Measurements from ENCODE around the gene CS. TPM values are rescaled to one million over a fixed set of nuclear protein-coding genes. Genes with fewer than 3 reads are reported as not detected.

Gene CS
- total RNA-seq, 1 experiment from 2014 or later: 250 TPM

- H4K5ac ChIP-seq (ENCODE audit: insufficient read length, low read depth, low read length): no peak overlapping the region
- no peak overlapping the region for H3K9ac ChIP-seq (ENCODE audit: extremely low read depth, insufficient read length, low read length)
Observed at GRCh38 chr12:56231184-56231582, 68.9 kb downstream of the CS start.

More at GRCh38 chr12:56231184-56231582, 68.9 kb downstream of the CS start:
- H3K9me3 Mint-ChIP-seq: no peaks in the 10 kb centered on the region
- Histone ChIP-seq H3K23ac (ENCODE audit: insufficient read length, low read depth, low read length) (no peak overlapping the region), H3K14ac (ENCODE audit: insufficient read depth, low read length) (no peak overlapping the region), H4K8ac (replicated peaks; ENCODE audit: insufficient read length, low read depth, low read length) (no peak overlapping the region), H3K27me3 (ENCODE audit: insufficient read depth, low read length) (no peaks in the 10 kb centered on the region), H2BK5ac (ENCODE audit: insufficient read length, low read length) (no peak overlapping the region), H3K27ac (ENCODE audit: insufficient read length, low read depth, low read length) (no peak overlapping the region), H4K91ac (ENCODE audit: insufficient read length, low read depth, low read length) (no peak overlapping the region), H2AFZ (ENCODE audit: low read length) (no peak overlapping the region), H3K23me2 (ENCODE audit: insufficient read length, low read depth, low read length, poor library complexity, severe bottlenecking) (no peaks in the 10 kb centered on the region), H4K20me1 (ENCODE audit: control insufficient read depth, insufficient read depth, insufficient read length) (peaks cover 1% of the 10 kb centered on the region), H2AK5ac (ENCODE audit: insufficient read length, low read length) (no peak overlapping the region), H3K18ac (ENCODE audit: insufficient read length, low read depth, low read length) (no peak overlapping the region), H3K4ac (ENCODE audit: low read depth, low read length) (no peak overlapping the region), H3K79me2 (ENCODE audit: insufficient read depth, low read length) (no peaks in the 10 kb centered on the region), H3K56ac (ENCODE audit: insufficient read length, low read depth, low read length) (no peak overlapping the region), H2BK15ac (ENCODE audit: low read depth, low read length) (no peak overlapping the region), H2BK20ac (ENCODE audit: low read depth, low read length, poor library complexity, severe bottlenecking) (no peak overlapping the region), H3K4me2 (ENCODE audit: insufficient read depth, insufficient read length, low read length) (no peak overlapping the region), H2BK120ac (ENCODE audit: low read depth, low read length, poor library complexity, severe bottlenecking) (no peak overlapping the region), H2BK12ac (ENCODE audit: insufficient read length, low read depth, low read length) (no peak overlapping the region), H3K9me3 (ENCODE audit: control insufficient read depth, low read depth, low read length) (no peaks in the 10 kb centered on the region), H3K4me1 (ENCODE audit: insufficient read depth, low read length) (no peaks in the 10 kb centered on the region), H3K79me1 (ENCODE audit: insufficient read depth, low read depth, low read length, poor library complexity, severe bottlenecking) (no peaks in the 10 kb centered on the region), H3T11ph (ENCODE audit: low read length) (no peak overlapping the region)
- peaks cover 11% of the 10 kb centered on the region for H3K27me3 Mint-ChIP-seq (ENCODE audit: low read depth)
- H3K27ac Mint-ChIP-seq: no peak overlapping the region
- no CpG with 5 or more reads among the region's 11 CpGs for WGBS (ENCODE audit: extremely low coverage, insufficient read length, low lambda C conversion rate)
- no peak overlapping the region; a peak in 1 of 5 replicates for H3K4me3 Mint-ChIP-seq
- DNase-seq: no peak
- TF ChIP-seq, protein P1, sequence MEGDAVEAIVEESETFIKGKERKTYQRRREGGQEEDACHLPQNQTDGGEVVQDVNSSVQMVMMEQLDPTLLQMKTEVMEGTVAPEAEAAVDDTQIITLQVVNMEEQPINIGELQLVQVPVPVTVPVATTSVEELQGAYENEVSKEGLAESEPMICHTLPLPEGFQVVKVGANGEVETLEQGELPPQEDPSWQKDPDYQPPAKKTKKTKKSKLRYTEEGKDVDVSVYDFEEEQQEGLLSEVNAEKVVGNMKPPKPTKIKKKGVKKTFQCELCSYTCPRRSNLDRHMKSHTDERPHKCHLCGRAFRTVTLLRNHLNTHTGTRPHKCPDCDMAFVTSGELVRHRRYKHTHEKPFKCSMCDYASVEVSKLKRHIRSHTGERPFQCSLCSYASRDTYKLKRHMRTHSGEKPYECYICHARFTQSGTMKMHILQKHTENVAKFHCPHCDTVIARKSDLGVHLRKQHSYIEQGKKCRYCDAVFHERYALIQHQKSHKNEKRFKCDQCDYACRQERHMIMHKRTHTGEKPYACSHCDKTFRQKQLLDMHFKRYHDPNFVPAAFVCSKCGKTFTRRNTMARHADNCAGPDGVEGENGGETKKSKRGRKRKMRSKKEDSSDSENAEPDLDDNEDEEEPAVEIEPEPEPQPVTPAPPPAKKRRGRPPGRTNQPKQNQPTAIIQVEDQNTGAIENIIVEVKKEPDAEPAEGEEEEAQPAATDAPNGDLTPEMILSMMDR (conservative IDR thresholded peaks at IDR 0.05): no peak
- peaks cover 9 to 11% of the 10 kb centered on the region in 2 experiments; a peak in 3 of 4 replicates for H3K4me1 Mint-ChIP-seq
- H3K36me3 Mint-ChIP-seq (ENCODE audit: insufficient read depth in 1 of 3, low read depth in 3 of 3): peaks cover 2 to 15% (median 8%) of the 10 kb centered on the region in 3 experiments; a peak in 5 of 7 replicates

Measured in H9 (cell line).